SHP77 (cell line): ENCODE measurements around the gene CDH20.

ENCODE experiments used
- DNase-seq, 2 experiments: peaks; one replicate each; lab custom pipeline; 2025; lab: John Stamatoyannopoulos, UW

CDH20 gene

DNA sequence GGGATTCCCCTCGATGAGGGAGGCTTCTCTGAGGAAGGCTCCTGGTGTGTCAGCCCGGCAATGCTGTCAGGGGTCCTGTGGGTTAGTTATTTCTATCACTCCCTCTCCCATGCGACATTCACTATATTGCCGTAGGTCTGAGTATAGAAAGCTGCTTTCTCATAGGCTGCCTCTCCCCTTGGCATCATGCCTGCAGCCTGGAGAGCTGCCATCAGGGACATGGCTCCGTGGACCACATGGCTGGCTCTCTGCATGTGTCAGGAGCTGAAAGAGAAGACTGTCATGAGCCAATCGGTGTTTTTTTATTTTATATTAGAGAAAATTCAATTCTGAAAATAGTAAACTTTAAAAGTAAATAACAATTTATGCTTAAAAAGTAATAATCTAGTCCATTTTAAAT, 198.0 kb downstream of the CDH20 start:
- DNase-seq, result peak; percentile 22 to 24

DNA sequence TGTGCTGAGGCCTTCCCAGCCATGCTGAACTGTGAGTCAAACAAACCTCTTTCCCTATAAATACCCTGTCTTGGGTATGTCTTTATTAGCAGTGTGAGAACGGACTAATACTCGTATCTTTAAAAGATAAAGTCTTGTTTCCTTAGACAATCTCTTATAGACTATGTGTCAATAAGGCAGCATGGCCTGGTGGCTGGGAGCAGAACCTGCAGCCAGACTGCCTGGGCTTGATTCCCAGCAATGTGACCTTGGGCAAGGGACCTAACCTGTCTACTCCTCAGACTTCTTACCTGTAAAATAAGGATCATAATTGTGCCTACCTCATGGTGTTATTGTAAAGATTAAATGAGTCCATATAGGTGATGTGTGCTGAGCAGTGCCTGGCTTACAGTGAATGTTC, 198.7 kb downstream of the CDH20 start:
- no peak for DNase-seq

GRCh38 chr18:61535401-61535800, 202.2 kb downstream of the CDH20 start:
- no peak for DNase-seq

GRCh38 chr18:61541673-61542072, 208.4 kb downstream of the CDH20 start:
- no peak for DNase-seq

DNA sequence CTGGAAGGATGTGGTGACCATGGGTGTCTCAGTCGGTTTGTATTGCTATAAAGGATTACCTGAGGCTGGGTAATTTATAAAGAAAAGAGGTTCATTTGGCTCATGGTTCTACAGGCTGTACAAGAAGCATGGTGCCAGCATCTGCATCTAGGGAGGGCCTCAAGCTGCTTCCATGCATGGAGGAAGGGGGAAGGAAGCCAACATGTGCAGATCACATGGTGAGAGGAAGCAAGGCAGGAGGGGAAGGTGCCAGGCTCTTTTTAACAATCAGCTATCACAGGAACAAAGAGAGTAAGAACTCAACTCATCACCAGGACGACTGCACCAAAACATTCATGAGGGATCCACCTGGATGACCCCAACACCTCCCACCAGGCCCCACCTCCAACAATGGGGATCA, 209.4 kb downstream of the CDH20 start:
- DNase-seq, result no peak

DNA sequence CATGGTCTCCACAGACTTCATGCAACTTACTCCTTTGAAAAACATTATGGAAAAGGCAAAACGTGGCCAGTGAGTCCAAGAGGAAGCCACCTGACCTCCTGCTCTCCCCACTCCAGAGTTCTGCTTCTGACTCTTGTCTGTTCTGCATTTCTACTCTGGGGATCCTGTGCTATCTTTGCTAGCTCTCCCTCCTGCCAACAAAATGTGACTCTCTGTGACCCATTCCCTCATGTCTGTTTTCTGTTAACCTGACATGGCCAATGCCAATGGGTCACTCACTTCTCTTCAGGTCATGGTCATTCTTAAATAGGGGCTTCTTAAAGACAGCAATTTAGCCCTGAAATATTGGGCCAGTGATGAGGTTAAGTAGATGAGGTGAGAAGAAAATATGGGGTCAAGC, 210.3 kb downstream of the CDH20 start:
- DNase-seq, result no peak

GRCh38 chr18:61544178-61544577, 210.9 kb downstream of the CDH20 start:
- no peak for DNase-seq

DNA sequence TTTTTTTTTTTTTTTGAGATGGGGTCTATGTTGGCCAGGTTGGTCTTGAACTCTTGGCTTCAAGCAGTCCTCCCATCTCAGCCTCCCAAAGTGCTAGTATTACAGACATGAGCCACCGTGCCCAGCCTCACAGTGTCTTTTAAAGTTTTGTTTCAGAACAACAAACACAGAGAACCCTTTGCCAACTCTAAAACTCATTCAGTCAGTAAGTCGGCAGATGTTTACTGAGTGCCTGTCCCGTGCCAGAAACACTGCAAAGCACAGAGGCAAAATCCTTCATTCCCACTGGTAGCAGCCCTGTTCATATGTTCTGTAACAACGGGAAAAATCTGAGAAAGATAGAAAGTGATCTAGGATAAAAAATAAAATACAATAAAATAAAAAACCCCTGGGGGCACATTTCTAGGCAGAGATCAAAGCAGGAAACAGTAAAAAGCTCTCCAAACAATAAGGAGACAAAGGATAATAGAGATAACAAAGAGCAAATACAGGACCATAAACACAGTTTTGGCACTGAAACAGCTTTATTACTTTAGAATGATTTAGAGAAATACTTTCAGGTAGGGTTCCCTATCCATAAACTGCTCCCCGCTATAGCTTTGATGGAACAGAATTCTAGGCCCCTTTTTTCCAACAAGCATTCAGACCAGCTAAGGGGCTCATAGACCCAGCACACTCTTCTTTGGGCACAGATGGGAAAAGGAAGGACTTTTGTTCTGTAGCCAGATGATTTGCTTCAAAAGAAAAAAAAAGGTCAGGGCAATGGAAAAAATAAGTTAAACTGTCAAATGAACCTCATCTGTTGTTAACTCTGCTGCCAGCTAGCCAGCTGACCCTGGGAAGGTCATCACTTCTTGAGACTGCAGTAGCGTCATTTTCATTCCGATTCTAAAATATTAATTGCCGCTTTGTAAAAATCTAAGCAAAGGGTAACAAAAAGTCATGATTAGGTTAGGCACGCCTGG, 212.3 kb downstream of the CDH20 start:
- DNase-seq, result no peak

DNA sequence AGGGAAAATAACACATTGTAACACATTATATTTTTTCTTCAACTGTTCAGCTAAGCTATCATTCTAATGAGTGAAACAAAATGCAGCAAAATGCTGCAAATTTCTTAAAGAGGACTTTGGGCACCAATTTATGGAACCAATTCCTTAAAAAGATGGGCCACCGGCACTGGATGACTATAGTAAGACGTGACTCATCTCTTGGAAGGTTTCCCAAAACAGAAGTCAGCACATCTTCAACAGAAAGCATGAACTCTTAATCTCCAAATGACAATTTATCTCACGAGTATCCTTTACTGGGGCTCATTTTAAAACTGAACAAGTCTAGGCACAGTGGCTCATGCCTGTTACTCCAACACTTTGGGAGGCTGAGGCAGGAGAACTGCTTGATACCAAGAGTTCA, 213.4 kb downstream of the CDH20 start:
- DNase-seq, result no peak

DNA sequence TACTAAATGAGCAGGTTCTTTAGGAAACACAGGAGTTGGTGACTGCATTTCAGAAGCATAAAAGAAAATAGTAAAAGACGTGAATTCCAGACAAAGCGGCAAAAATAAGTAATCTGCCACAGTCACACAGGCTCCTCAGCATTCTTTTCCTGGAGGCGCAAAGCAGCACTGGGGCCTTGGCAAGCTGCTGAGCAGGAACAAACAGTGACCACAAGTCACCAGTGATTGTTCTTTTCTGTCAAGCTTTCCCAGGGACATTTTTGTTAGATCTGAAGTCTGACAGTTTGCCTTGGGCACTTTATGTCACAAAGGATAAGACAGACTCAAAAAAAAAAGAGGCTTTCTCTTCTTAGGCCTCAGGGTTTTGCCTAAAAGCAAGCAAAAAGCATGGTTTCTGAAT, 216.2 kb downstream of the CDH20 start:
- no peak for DNase-seq

DNA sequence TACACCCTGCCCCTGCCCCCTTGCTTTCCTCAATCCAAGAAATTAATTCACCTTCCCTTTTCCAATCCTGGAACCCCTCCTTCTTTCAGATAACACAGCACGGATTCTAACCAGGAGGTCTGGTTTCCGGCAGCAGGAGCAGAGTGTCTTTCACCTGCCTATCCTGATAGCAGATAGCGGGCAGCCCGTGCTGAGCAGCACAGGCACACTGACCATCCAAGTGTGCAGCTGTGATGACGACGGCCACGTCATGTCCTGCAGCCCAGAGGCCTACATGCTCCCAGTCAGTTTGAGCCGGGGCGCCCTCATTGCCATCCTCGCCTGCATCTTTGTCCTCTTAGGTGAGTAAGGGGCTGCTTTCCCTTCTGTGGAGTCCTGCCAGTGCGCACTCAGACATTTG, 216.7 kb downstream of the CDH20 start:
- DNase-seq, result peak; percentile 25 to 29

DNA sequence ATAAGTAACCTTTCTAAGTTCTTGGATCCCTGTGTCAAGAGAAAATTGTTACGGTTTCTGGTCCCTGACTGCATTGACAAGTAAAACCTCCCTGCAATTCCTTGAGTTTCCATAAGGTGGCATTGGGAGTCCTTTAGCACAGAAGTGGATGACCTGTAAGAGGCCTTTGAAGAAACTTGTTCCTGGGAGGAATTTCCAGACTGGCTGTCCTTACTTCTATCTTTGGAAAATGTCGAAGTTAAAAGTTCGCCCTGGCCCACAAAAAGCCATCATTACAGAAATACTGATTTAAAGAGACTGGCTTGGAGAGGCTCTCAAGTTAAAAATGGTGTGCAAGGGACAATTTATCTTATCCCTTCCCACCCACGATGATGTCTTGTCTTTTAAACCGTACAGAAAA, 218.4 kb downstream of the CDH20 start:
- DNase-seq, result peak; percentile 55 to 60

DNA sequence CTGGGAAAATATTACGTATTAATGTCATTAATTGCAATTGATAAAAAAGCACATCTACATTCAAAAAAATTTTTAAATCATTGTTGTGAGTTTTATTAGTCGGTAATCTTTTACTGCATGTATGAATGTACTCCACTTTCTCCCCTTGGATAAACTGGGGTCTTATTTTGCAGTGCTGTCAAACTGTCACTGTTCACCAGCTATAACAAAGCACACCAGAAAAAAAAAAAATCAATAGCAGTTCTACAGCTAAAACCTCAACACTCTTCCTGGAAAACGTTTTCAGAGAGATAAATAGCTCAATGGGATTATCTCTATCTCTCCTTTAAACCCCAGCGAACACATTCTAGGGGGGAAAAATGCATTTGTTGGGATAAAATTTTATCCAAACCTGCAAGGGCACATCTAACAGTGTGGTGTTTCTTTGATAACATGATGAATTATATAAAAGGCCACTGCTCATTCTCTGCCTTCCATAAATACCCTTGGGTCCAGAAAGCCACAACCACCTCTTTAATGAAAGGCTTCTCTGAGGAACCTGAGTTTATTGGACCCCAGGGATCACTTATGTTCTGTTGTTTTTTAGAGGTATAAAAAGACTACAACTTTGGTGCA, 219.9 kb downstream of the CDH20 start:
- DNase-seq, result no peak

GRCh38 chr18:61554117-61554776, 221.0 kb downstream of the CDH20 start:
- DNase-seq, result no peak

- no peak for DNase-seq
Observed at GRCh38 chr18:61554946-61555361, 221.7 kb downstream of the CDH20 start.

GRCh38 chr18:61556316-61556715, 223.1 kb downstream of the CDH20 start:
- DNase-seq, result no peak

DNA sequence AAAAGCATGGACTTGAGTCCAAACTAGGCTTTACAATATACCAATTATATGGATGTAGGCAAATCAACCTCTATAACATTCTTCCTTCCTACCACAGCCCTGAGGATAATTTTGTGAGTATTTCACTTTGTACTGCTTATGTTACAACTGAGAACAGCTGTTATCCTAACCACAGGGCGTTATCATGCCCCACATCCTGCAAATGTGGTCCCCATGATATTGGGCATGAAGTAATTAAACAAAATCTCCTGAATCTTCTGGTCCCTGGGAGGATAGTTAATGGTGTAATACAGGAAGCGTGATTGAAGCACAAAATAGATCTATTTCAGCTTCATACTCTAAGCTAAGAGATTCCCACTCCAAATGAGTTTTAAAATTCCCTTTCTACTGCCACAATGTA, 223.6 kb downstream of the CDH20 start:
- no peak for DNase-seq

DNA sequence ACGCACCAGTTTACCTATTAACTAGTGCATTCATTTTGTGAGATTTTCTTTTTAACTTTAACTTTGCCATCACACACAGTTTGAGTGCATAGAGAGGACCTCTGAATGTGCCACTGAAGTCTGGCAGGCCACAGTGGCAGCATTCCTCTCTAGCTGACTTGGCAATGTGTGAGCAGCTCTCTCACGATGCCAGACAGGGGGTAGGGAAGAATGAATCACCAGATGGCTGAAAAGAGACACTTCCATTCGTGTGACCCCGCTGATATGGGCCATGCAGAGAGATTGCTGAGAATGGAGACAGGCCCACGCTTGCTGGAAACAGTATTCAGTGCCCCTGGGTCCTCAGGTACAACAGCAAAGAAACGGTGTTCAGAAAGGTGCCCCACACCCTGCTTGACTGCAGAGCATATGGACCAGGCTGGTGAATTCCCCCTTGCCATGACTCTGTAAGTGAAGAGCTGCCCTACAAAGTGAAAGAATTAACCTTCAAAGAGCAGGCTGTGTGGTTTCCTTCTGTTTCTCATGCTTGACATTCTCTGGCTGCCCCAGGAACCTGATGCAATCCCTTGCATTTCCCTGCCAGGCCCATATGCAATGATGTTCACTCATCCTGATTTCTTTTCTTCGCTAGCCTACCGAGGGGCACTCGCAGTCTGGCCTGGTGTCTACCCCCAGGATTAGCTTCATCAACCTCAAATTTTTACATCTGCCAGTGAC, 236.1 kb downstream of the CDH20 start:
- no peak for DNase-seq

- DNase-seq, result no peak
Observed at GRCh38 chr18:61570070-61570469, 236.8 kb downstream of the CDH20 start.

DNA sequence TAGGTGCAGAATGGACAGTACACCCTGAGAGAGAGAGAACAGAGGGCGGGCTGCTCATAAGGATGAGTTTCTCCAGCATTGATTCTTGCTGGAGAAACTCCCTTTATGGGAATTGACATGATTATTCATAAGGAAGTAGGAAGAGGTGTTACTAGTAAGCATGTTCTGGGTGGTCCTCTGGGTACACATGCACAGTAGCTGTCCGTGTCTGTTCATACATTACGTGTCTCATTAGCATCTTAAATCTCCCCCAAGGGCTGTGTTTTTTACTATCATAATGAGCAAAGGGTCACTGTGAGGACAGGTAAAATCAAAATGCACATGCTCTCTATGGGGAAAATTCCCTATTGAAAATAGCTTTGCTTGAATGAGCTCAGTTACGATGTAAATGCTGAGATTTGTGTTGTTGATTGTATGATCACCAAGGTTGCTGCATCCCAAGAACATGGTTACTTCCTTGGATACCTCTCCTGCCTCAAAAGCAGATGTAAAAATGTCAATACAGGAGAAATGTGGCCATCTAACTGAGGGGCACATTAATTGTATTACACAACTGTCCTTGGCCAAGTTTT, 238.9 kb downstream of the CDH20 start:
- no peak for DNase-seq

DNA sequence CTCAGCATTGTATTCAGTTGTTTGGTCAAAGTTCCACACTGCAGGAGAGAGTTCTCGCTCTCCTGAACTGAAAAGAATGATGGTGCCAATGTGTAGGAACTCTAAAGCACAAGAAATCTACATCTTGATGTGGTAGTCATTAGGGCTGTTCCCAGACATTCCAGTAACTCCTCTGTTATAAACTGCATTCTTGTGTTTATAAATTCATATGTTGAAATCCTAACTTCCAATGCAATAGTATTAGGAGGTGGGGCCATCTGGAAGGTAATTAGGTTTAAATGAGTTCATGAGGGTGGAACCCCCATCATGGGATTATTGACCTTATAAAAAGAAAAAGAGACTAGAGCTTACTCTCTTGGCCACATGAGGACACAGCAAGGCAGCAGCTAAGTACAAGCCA, 239.6 kb downstream of the CDH20 start:
- DNase-seq, result no peak

DNA sequence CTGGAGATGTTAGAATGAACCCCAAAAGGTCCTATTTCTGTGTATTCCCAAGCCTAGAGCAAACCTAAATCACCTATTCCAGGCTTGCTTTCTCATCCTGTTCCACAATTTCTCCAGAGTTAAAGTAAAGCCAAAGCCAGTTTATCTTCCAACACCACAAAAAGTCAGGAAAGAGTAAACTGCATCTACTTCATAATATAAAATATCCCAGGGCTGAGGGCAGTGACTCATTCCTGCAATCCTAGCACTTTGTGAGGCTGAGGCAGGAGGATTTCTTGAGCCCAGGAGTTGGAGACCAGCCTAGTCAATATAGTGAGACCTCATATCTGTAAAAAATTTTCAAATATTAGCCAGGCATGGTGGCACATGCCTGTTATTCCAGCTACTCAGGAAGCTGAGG, 241.4 kb downstream of the CDH20 start:
- DNase-seq, result no peak
